22Rv1 (cell line): ENCODE measurements around the gene ACKR3.

ENCODE experiments used
- H3K27ac ChIP-seq: fragments of 450-650 bp; 2 replicates; pipeline ENCODE4 v1.5.1; 2017
- CTCF ChIP-seq: fragments of 450-650 bp; IDR thresholded peaks from 2 replicates; pipeline ENCODE4 v1.5.1; 2017; ENCODE audit warnings: mild to moderate bottlenecking
- ZFX ChIP-seq: fragments of 450-650 bp; IDR thresholded peaks from 2 replicates; pipeline ENCODE4 v1.6.1; 2017; ENCODE audit warnings: antibody characterized with exemption, borderline replicate concordance

Gene ACKR3

DNA sequence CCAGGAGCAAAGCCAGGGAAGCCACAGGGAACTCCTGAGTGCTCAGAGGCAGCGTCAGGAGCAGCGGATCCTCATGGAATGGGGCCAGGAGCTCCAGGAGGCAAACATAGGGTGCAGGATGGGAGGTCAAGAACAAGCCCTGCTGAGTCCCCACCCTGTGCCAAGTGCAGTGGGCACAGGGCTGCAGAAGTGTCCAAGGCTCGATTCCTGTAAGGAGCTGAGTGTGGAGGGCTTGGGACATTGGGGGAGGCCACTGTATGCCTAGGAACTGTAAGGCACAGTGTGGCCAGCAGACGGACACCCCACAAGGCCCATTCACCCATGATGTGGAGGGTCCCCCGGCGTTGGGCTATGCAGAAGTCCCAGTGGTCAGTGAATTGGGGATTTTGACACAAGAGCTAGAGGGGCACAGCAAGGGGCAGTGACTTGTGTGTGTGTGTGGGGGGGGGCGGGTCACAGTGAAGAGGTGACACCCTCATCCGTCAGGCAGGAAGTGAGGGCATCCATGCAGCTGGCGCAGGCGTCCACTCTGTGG, 55.6 kb downstream of the ACKR3 start:
- no peak overlapping the region for H3K27ac ChIP-seq
- TF ChIP-seq ZFX: no peak
- TF ChIP-seq CTCF: no peak

DNA sequence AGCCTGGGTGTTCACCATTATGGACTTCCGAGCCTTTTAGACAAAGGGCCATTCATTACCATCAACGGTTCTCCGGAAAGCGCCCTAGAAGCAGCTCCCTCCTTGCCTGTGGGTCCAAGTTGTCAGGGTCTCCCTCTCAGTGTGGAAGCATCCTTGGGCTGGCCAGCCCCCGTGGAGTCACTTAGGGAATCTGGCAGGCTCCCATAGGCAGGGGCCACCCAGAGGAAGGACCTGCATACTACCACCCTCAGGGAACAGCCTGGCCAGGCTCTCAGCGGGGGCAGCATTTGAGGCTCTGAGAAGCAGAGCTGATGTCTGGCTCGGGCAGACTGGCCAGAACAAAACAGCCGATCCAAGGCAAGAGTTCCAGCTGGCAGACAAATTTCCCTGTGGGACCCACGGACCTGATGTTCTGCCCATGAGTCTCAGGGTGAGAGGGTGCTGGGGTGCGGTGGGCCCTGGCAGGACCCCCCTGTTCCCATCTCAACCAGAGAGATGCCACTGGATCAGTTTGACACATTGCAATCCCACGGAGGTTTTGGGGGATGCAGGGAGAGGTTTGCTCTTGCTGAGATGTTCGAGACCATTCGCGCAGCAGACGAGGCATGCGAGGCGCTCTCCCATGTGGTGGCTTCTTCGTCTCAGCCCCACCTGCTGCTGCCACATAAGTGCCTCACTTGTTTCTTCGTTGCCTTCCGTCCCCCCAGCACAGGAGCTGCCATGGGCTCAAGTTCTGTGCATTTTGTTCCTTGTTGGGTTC, 56.9 kb downstream of the ACKR3 start:
- no peak overlapping the region for H3K27ac ChIP-seq
- TF ChIP-seq CTCF (no peak), ZFX (no peak)

GRCh38 chr2:236627193-236627592, 57.6 kb downstream of the ACKR3 start:
- H3K27ac ChIP-seq: no peak overlapping the region
- TF ChIP-seq ZFX (no peak), CTCF (no peak)

GRCh38 chr2:236627841-236628240, 58.2 kb downstream of the ACKR3 start:
- H3K27ac ChIP-seq: no peak overlapping the region
- no peak for TF ChIP-seq CTCF
- no peak for TF ChIP-seq ZFX

- no peak overlapping the region for H3K27ac ChIP-seq
- no peak for TF ChIP-seq CTCF
- no peak for TF ChIP-seq ZFX
These were observed 58.8 kb downstream of the ACKR3 start for GRCh38 chr2:236628256-236628901.

GRCh38 chr2:236628981-236629605, 59.5 kb downstream of the ACKR3 start:
- no peak overlapping the region for H3K27ac ChIP-seq
- no peak for TF ChIP-seq CTCF
- TF ChIP-seq ZFX: no peak
